Stromal cell of bone marrow (primary cell): ENCODE measurements around the gene PHLDB1.
"Not testable (repeated sequence)": the region's sequence is repeated elsewhere in the genome, so short reads cannot be mapped to it uniquely, and the experiment has no call there.

Experiments used
- DNase-seq: peaks from one replicate; pipeline ENCODE4 v3.0.0-alpha.2; 2012; ENCODE audit warnings: low read depth

Gene PHLDB1

GRCh38 chr11:118606157-118606843, 1.1 kb upstream of the PHLDB1 start:
- no peak for DNase-seq

- no peak for DNase-seq
Observed at GRCh38 chr11:118606844-118607228, 579 bp upstream of the PHLDB1 start.

GRCh38 chr11:118608360-118609227, 1.2 kb downstream of the PHLDB1 start:
- peak; percentile 71 for DNase-seq

- DNase-seq = no peak
Observed at GRCh38 chr11:118609380-118610224, 2.2 kb downstream of the PHLDB1 start.

GRCh38 chr11:118610225-118610772, 2.9 kb downstream of the PHLDB1 start:
- DNase-seq = no peak

GRCh38 chr11:118610773-118611432, 3.5 kb downstream of the PHLDB1 start:
- no peak for DNase-seq

GRCh38 chr11:118611433-118611795, 4.0 kb downstream of the PHLDB1 start:
- not testable (repeated sequence) for DNase-seq

- DNase-seq = no peak
Observed at GRCh38 chr11:118612378-118612777, 5.0 kb downstream of the PHLDB1 start.

GRCh38 chr11:118614511-118614910, 7.1 kb downstream of the PHLDB1 start:
- no peak for DNase-seq

GRCh38 chr11:118615282-118615975, 8.0 kb downstream of the PHLDB1 start:
- DNase-seq = no peak

- DNase-seq = no peak
Observed at GRCh38 chr11:118615976-118616371, 8.6 kb downstream of the PHLDB1 start.

GRCh38 chr11:118618115-118618990, 10.9 kb downstream of the PHLDB1 start:
- DNase-seq = no peak

- peak; percentile 66 for DNase-seq
Observed at GRCh38 chr11:118618991-118619375, 11.6 kb downstream of the PHLDB1 start.

- peak; percentile 96 for DNase-seq
Observed at GRCh38 chr11:118619444-118620197, 12.2 kb downstream of the PHLDB1 start.

- no peak for DNase-seq
Observed at GRCh38 chr11:118620529-118621070, 13.2 kb downstream of the PHLDB1 start.

GRCh38 chr11:118621071-118621783, 13.8 kb downstream of the PHLDB1 start:
- peak; percentile 79 for DNase-seq

GRCh38 chr11:118621784-118622375, 14.5 kb downstream of the PHLDB1 start:
- DNase-seq = no peak
